Left lung (tissue), 10 donors: ENCODE results near the gene ISM2. TPM values are rescaled to one million over a fixed set of nuclear protein-coding genes. Genes with fewer than 3 reads are reported as not detected.

Experiments used
- ATAC-seq: fragments of 200-7000 bp; cut with Tn5 transposase; one replicate; pipeline ENCODE4 v1.9.1; 2020; ENCODE audit warnings: moderate library complexity
- DNase-seq, 4 donors: peaks; one replicate each; pipeline ENCODE4 v3.0.0-alpha.2; 2013 to 2020
- H3K27ac ChIP-seq, 2 donors: fragments of 200-600 bp; sonication (generic) in 1 of 2; one replicate each; pipeline versions ENCODE4 v1.5.0 to v1.8.0; 2020 to 2021
- H3K27me3 ChIP-seq, 2 donors: fragments of 200-600 bp; sonication (generic) in 1 of 2; one replicate each; pipeline versions ENCODE4 v1.5.0 to v1.8.0; 2020 to 2021
- H3K36me3 ChIP-seq, 2 donors: fragments of 200-600 bp; sonication (generic) in 1 of 2; one replicate each; pipeline versions ENCODE4 v1.5.0 to v1.8.0; 2020 to 2021
- H3K4me1 ChIP-seq, 2 donors: fragments of 200-600 bp; one replicate each; pipeline ENCODE4 v1.8.0; 2021
- H3K4me3 ChIP-seq, 2 donors: fragments of 200-600 bp; sonication (generic) in 1 of 2; one replicate each; pipeline versions ENCODE4 v1.5.0 to v1.8.0; 2020 to 2021; ENCODE audit warnings: mild to moderate bottlenecking in 1 of 2
- H3K9me3 ChIP-seq, 2 donors: fragments of 200-600 bp; sonication (generic) in 1 of 2; one replicate each; pipeline versions ENCODE4 v1.5.0 to v1.8.0; 2020 to 2021
- intact Hi-C, 2 donors: fragments of 100-400 bp; cut with DNase I; formaldehyde crosslinking; loops; one replicate each; pipeline versions ENCODE4 v1.11.2 to v1.14.2; 2022
- polyA plus RNA-seq, 6 donors: library from polyadenylated mRNA; unstranded; fragments of 120-200 nt; gene quantifications; one replicate each; pipeline ENCODE4 v1.2.1, GENCODE V29; 2013; ENCODE audit not compliant: insufficient read length in 6 of 6
- total RNA-seq, 2 donors: library from RNA; stranded (reverse); fragmentation: NEBNext Ultra II Directional; extraction: Animal tissue kit (Norgen Biotek cat#: 25700); gene quantifications; one replicate each; pipeline ENCODE4 v1.2.1, GENCODE V29; 2021
- TF ChIP-seq, protein P1 (sequence below), 2 donors: fragments of 200-600 bp; sonication (generic) in 1 of 2; IDR thresholded peaks; one replicate each; pipeline versions ENCODE4 v1.5.0 to v1.8.0; 2021; ENCODE audit warnings: antibody characterized with exemption in 2 of 2
- donor health status: DM: no; HTN: yes; CAD: no.
- donor health status: DM: no; HTN: no; CAD: no.

ISM2 gene
- total and polyA plus RNA-seq, 8 donors, result 0.17 TPM; not detected in 7

DNA sequence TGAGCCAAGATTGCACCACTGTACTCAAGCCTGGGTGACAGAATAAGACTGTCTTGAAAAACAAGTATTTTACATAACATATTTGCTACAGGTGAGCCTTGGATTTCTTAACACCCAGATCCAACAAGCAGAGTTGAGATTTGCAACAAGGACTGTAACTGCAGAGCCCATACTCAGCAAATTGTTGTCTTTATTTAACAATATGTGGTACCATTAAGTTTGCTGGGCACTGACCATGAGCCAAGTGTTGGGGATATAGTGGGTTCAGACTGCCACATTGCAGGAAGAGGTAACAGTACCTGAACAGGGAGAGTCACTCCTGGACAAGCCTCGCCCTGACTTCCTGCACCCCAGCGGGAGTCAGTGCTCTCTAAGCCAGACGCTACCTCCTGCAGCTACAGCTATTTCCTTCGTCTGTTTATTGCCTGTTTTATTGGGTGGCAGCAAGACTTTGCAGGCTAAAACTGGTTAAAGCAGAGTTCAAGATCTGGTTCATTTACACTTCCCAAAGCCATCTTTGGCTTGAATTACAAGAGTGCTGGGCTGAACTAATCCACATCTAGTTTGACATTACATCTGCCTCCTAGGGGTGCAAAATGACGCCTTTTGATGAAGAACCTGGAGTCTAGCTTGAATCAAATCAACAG lies 28.3 kb downstream of the ISM2 start:
- intact Hi-C loops, result no loop called here
- Histone ChIP-seq H3K4me1 (no peaks in the 10 kb centered on the region), H3K27me3 (no peaks in the 10 kb centered on the region), H3K36me3 (peaks cover 0 to 48% of the 10 kb centered on the region in 2 donors), H3K9me3 (no peaks in the 10 kb centered on the region), H3K27ac (no peak overlapping the region), H3K4me3 (no peak overlapping the region)
- ATAC-seq (no peak), DNase-seq (no peak)
- TF ChIP-seq, protein P1, sequence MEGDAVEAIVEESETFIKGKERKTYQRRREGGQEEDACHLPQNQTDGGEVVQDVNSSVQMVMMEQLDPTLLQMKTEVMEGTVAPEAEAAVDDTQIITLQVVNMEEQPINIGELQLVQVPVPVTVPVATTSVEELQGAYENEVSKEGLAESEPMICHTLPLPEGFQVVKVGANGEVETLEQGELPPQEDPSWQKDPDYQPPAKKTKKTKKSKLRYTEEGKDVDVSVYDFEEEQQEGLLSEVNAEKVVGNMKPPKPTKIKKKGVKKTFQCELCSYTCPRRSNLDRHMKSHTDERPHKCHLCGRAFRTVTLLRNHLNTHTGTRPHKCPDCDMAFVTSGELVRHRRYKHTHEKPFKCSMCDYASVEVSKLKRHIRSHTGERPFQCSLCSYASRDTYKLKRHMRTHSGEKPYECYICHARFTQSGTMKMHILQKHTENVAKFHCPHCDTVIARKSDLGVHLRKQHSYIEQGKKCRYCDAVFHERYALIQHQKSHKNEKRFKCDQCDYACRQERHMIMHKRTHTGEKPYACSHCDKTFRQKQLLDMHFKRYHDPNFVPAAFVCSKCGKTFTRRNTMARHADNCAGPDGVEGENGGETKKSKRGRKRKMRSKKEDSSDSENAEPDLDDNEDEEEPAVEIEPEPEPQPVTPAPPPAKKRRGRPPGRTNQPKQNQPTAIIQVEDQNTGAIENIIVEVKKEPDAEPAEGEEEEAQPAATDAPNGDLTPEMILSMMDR (IDR thresholded peaks at IDR 0.05), result no peak

DNA sequence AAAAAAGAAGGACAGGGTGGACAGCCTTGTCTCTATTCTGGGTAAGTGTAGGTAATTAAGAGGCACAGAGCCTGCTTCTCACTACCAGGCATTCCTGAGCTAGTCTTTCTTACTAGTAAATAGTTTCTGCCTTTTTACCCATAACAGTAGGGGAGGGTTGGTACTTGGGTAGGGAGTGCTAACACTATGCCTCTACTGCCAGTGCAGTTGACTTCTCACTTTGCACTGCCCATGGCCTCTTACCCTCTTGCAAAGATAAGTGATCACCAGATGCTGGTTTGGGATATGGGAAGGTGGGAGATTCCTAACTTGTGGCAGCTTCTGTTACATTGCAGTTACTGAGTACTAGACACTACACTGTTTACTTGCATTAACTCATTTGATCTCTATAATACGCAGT lies 29.1 kb downstream of the ISM2 start:
- no peak for ATAC-seq
- H3K27me3 ChIP-seq, result no peaks in the 10 kb centered on the region
- TF ChIP-seq, protein P1 (IDR thresholded peaks at IDR 0.05), result no peak
- no peaks in the 10 kb centered on the region for H3K9me3 ChIP-seq
- H3K36me3 ChIP-seq, result peaks cover 0 to 56% of the 10 kb centered on the region in 2 donors
- DNase-seq, result no peak
- intact Hi-C loops, result no loop called here
- H3K27ac ChIP-seq, result no peak overlapping the region
- no peak overlapping the region for H3K4me3 ChIP-seq
- H3K4me1 ChIP-seq, result no peaks in the 10 kb centered on the region

DNA sequence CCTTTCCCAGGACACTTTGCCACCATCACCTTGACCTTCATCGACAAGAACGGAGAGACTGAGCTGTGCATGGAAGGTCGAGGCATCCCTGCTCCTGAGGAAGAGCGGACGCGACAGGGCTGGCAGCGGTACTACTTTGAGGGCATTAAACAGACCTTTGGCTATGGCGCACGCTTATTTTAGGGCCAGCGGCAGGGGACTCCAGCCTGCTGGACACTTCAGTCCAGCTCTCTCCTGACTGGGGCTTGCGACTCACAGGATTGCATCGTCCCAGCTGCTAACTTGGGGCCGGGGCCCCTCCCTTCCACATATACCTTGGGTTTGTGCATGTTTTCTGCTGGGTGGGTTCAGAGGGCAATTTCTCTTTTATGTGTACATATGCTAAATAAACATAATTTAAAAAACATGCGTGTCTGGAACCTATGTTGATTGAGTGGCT lies 29.5 kb downstream of the ISM2 start:
- intact Hi-C loops, result no loop called here

DNA sequence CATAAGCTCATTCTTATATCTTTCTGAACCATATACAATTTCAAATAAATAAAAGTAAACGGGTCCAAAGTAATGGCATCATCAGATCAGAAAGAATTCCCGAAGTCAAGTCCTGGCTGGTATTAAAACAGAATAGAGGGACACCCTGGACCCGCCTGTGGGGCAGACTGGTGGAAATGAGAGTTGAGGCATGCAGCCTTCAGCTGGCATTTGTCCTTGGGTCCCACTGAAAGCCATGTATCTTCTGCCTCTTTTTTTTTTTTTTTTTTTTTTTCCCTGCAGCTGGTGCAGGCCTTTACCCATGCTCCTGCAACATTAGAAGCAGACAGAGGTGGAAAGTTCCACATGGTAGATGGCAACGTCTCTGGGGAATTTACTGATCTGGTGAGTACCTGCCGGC lies 30.8 kb downstream of the ISM2 start:
- H3K27ac ChIP-seq, result no peak overlapping the region
- ATAC-seq (no peak), DNase-seq (no peak)
- H3K36me3 ChIP-seq, result peaks cover 0 to 73% of the 10 kb centered on the region in 2 donors
- H3K4me3 ChIP-seq, result no peak overlapping the region
- no peaks in the 10 kb centered on the region for H3K9me3 ChIP-seq
- H3K27me3 ChIP-seq, result no peaks in the 10 kb centered on the region
- intact Hi-C loops, result no loop called here
- H3K4me1 ChIP-seq, result no peaks in the 10 kb centered on the region
- TF ChIP-seq, protein P1 (IDR thresholded peaks at IDR 0.05), result no peak

More for the DNA sequence above, 29.5 kb downstream of the ISM2 start:
- Histone ChIP-seq H3K27me3 (no peaks in the 10 kb centered on the region), H3K4me1 (no peaks in the 10 kb centered on the region), H3K9me3 (no peaks in the 10 kb centered on the region), H3K36me3 (peaks cover 0 to 60% of the 10 kb centered on the region in 2 donors), H3K27ac (no peak overlapping the region), H3K4me3 (no peak overlapping the region)
- no peak for ATAC-seq
- TF ChIP-seq, protein P1 (IDR thresholded peaks at IDR 0.05), result no peak
- DNase-seq, result peak in 1 of 4 donors; percentile 32

DNA sequence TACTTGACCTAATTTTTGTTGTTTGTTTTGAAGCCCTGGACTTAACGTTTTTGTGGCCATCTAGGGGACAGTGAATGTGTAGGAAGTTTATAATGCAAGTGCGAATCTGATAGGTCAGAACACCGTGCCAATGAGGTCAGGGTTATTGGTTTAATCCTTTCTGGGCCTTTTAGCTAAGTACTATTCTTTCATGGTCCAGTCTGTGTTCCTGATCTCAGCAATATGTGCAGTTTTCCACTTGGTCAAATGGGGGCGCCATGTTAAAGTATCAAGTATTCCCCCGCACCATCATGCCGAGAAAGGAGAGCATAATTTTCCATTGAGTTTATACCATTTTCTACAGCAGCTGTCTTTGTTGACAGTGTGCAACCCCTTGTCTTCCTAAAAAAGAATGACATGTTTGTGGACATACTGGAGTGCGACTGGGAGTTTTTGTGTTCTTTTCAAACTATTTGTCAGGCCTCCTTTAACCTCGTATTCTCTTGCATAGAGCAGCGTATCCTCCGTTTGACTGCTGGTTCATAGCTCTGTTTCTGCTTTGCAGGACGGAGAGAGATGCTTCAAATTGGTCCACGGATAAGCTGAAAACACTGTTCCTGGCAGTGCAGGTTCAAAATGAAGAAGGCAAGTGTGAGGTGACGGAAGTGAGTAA lies 39.4 kb downstream of the ISM2 start:
- TF ChIP-seq, protein P1 (IDR thresholded peaks at IDR 0.05), result peak; percentile 37 to 54
- H3K27ac ChIP-seq, result no peak overlapping the region
- H3K4me3 ChIP-seq, result peak overlapping the region; percentile 85 to 89
- DNase-seq (peak in 2 of 4 donors; percentile 9 to 35), ATAC-seq (peak; percentile 8)
- H3K36me3 ChIP-seq, result peaks cover 4 to 47% of the 10 kb centered on the region in 2 donors
- H3K4me1 ChIP-seq, result peaks cover 12 to 32% of the 10 kb centered on the region in 2 donors
- no peaks in the 10 kb centered on the region for H3K27me3 ChIP-seq
- intact Hi-C loops, result no loop called here
- no peaks in the 10 kb centered on the region for H3K9me3 ChIP-seq
